SH-SY5Y (cell line): Measurements from ENCODE around the gene MDM2.

Experiments used
- GATA2 ChIP-seq: IDR thresholded peaks from 2 replicates; pipeline ENCODE4 v1.6.1; 2011; ENCODE audit warnings: mild to moderate bottlenecking, low read depth, low read length
- GATA3 ChIP-seq: IDR thresholded peaks from 2 replicates; pipeline ENCODE4 v1.6.1; 2011; ENCODE audit warnings: low read depth, mild to moderate bottlenecking, low read length, moderate library complexity

GRCh38 chr12:68835333-68835908, 27.4 kb downstream of the MDM2 start:
- TF ChIP-seq GATA2 (no peak), GATA3 (no peak)
